ENCODE measurements around the gene PRSS48.

GRCh38 chr4:151310124-151310728 is 33.3 kb downstream of the PRSS48 start:
- TF ChIP-seq ZNF274 (IDR thresholded peaks at IDR 0.05; ENCODE audit: low read depth, low read length), result no peak
- no peak for TF ChIP-seq POLR2A (IDR thresholded peaks at IDR 0.05; ENCODE audit: borderline replicate concordance, extremely low read depth, insufficient read depth, insufficient read length)
- TF ChIP-seq CTCF (IDR thresholded peaks at IDR 0.05 in 2 of 3, conservative IDR thresholded peaks at IDR 0.05 in 1 of 3; ENCODE audit: borderline replicate concordance in 1 of 3, insufficient read depth in 1 of 3, low read depth in 2 of 3, low read length in 2 of 3), result no peak
- no peak for TF ChIP-seq EZH2phosphoT487 (IDR thresholded peaks at IDR 0.05; ENCODE audit: borderline replicate concordance)
- TF ChIP-seq EZH2 (IDR thresholded peaks at IDR 0.05), result no peak
- TF ChIP-seq POLR2AphosphoS5 (IDR thresholded peaks at IDR 0.05; ENCODE audit: low read depth, low read length), result no peak
- TF ChIP-seq ATF3 (IDR thresholded peaks at IDR 0.05), result no peak
- no peak for TF ChIP-seq SIN3A (IDR thresholded peaks at IDR 0.05; ENCODE audit: low read depth)
